Tibial nerve (tissue), 4 donors: Measurements from ENCODE around the gene ALDOB.

Experiments used
- EP300 ChIP-seq, 2 donors: sonication (generic); formaldehyde crosslinking; IDR thresholded peaks; one replicate each; pipeline ENCODE4 v1.6.1; 2017; ENCODE audit warnings: antibody characterized with exemption in 2 of 2, mild to moderate bottlenecking in 1 of 2
- POLR2A ChIP-seq, 2 donors: fragments of 450-650 bp; IDR thresholded peaks; one replicate each; pipeline ENCODE4 v1.6.1; 2017; ENCODE audit warnings: antibody characterized with exemption in 2 of 2, mild to moderate bottlenecking in 2 of 2, moderate library complexity in 2 of 2
- TF ChIP-seq, protein P1 (sequence below), 5 experiments: fragments of 200-600 bp in 3 of 5; fragments of 450-650 bp in 2 of 5; sonication (generic) in 3 of 5; IDR thresholded peaks; one replicate each; pipeline ENCODE4 v1.5.1; 2016 to 2019; ENCODE audit warnings: antibody characterized with exemption in 5 of 5, mild to moderate bottlenecking in 3 of 5, moderate library complexity in 2 of 5

DNA sequence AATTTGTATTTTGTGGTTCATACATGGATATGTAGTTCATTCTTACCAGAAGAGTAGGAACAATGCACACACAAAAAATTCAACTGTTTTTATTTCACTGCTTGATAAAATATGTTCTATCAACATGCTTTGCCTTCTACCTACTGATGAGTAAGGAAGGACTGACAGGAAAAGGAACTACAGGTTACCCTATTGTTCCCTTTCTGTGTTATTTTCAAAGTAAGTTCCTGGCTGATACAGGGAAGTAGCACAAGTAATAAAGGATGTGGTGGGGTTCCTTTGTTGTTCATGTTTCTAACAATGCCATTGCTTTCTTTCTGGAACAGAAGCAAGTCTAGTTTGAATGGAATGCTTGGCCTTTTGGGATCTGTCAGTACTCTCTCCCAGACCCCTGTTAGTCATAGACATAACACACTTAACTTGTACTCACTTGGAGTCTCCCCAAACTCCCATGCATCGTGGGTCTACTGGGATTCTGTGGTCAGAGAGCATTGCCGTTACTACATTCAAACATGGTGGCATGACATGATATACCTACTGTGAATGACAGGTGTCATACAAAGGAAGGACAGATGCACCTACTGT, 20.2 kb upstream of the ALDOB start:
- TF ChIP-seq, protein P1, sequence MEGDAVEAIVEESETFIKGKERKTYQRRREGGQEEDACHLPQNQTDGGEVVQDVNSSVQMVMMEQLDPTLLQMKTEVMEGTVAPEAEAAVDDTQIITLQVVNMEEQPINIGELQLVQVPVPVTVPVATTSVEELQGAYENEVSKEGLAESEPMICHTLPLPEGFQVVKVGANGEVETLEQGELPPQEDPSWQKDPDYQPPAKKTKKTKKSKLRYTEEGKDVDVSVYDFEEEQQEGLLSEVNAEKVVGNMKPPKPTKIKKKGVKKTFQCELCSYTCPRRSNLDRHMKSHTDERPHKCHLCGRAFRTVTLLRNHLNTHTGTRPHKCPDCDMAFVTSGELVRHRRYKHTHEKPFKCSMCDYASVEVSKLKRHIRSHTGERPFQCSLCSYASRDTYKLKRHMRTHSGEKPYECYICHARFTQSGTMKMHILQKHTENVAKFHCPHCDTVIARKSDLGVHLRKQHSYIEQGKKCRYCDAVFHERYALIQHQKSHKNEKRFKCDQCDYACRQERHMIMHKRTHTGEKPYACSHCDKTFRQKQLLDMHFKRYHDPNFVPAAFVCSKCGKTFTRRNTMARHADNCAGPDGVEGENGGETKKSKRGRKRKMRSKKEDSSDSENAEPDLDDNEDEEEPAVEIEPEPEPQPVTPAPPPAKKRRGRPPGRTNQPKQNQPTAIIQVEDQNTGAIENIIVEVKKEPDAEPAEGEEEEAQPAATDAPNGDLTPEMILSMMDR (IDR thresholded peaks at IDR 0.05): no peak
- no peak for TF ChIP-seq EP300 (IDR thresholded peaks at IDR 0.05)
- no peak for TF ChIP-seq POLR2A (IDR thresholded peaks at IDR 0.05)
